ENCODE measurements around the gene CELA2A. TPM values are rescaled to one million over a fixed set of nuclear protein-coding genes. Genes with fewer than 3 reads are reported as not detected.
"Not testable (repeated sequence)": the region's sequence is repeated elsewhere in the genome, so short reads cannot be mapped to it uniquely, and the experiment has no call there.

CELA2A gene
- total RNA-seq, 1 donor from 2014 or later = not detected

DNA sequence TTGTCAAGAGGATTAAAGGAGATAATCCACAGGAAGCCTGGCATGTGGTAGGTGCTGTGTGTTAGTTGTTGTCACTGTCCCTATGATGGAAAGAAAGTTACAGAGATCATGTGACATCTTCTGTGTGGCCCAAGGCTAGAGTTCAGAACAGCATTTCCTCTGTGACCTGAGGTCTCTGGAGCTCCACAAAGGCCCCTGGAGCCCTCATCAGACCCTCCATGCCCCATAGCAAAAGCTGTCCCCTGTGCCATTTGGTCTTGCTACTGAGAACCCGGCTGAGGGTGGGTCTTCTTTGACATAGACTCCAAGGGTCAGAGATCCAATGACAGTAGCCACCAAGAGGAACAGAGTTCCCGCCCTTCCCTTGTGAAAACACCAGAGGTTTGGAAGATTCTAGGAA lies 27.4 kb downstream of the CELA2A start:
- Mint-ChIP-seq H3K4me3 (no peak overlapping the region), H3K27me3 (ENCODE audit: low read depth) (peaks cover 1% of the 10 kb centered on the region), H3K36me3 (peaks cover 24% of the 10 kb centered on the region), H3K27ac (no peak overlapping the region), H3K9me3 (peaks cover 4% of the 10 kb centered on the region), H3K4me1 (no peaks in the 10 kb centered on the region)
- no peak for DNase-seq (ENCODE audit: low spot score in 2 of 2, unreplicated experiment in 2 of 2)
- TF ChIP-seq, protein P1, sequence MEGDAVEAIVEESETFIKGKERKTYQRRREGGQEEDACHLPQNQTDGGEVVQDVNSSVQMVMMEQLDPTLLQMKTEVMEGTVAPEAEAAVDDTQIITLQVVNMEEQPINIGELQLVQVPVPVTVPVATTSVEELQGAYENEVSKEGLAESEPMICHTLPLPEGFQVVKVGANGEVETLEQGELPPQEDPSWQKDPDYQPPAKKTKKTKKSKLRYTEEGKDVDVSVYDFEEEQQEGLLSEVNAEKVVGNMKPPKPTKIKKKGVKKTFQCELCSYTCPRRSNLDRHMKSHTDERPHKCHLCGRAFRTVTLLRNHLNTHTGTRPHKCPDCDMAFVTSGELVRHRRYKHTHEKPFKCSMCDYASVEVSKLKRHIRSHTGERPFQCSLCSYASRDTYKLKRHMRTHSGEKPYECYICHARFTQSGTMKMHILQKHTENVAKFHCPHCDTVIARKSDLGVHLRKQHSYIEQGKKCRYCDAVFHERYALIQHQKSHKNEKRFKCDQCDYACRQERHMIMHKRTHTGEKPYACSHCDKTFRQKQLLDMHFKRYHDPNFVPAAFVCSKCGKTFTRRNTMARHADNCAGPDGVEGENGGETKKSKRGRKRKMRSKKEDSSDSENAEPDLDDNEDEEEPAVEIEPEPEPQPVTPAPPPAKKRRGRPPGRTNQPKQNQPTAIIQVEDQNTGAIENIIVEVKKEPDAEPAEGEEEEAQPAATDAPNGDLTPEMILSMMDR (IDR thresholded peaks at IDR 0.05; ENCODE audit: unreplicated experiment) = no peak

DNA sequence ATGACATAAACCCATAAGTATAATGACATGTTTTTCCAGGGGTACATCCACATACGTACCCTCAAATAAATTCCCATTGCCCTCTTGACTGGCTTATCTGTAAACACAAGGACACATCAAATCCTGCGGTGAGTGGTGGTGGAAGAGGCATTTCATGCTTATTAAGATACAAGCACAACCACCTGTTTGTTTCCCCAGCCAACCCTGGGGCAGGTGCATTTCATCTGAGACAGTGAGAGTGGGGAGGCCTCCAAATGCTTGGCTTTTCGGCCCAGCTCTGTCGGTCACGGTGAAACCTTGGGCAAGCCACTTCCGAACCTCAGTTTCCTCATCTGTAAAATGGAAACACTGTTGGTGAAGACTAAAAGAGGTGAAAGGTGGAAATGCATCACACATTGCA lies 27.9 kb downstream of the CELA2A start:
- H3K9me3 Mint-ChIP-seq; DNase-seq (ENCODE audit: low spot score in 2 of 2, unreplicated experiment in 2 of 2); H3K27me3 Mint-ChIP-seq (ENCODE audit: low read depth); H3K4me1 Mint-ChIP-seq; H3K27ac Mint-ChIP-seq; H3K4me3 Mint-ChIP-seq: not testable (repeated sequence)
- H3K36me3 Mint-ChIP-seq = peaks cover 29% of the 10 kb centered on the region

DNA sequence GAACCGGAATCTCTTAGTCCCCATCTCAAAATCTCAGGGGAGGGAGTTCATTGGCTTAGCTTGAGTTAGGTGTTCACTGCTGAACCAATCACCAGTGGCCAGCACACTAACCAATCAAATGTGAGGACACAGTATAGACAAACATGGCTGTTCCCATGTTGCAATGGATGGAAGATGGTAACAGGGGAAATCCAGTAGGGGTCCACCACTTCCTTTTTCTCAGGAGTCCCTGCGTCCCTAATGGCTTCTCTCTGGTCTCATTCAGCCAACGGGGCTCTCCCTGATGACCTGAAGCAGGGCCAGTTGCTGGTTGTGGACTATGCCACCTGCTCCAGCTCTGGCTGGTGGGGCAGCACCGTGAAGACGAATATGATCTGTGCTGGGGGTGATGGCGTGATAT lies 29.1 kb downstream of the CELA2A start:
- TF ChIP-seq, protein P1 (IDR thresholded peaks at IDR 0.05; ENCODE audit: unreplicated experiment) = no peak
- peaks cover 3% of the 10 kb centered on the region for H3K9me3 Mint-ChIP-seq
- no peaks in the 10 kb centered on the region for H3K4me1 Mint-ChIP-seq
- no peak for DNase-seq (ENCODE audit: low spot score in 2 of 2, unreplicated experiment in 2 of 2)
- H3K27ac Mint-ChIP-seq = no peak overlapping the region
- H3K4me3 Mint-ChIP-seq = no peak overlapping the region
- H3K36me3 Mint-ChIP-seq = peaks cover 36% of the 10 kb centered on the region
- H3K27me3 Mint-ChIP-seq (ENCODE audit: low read depth) = no peaks in the 10 kb centered on the region

DNA sequence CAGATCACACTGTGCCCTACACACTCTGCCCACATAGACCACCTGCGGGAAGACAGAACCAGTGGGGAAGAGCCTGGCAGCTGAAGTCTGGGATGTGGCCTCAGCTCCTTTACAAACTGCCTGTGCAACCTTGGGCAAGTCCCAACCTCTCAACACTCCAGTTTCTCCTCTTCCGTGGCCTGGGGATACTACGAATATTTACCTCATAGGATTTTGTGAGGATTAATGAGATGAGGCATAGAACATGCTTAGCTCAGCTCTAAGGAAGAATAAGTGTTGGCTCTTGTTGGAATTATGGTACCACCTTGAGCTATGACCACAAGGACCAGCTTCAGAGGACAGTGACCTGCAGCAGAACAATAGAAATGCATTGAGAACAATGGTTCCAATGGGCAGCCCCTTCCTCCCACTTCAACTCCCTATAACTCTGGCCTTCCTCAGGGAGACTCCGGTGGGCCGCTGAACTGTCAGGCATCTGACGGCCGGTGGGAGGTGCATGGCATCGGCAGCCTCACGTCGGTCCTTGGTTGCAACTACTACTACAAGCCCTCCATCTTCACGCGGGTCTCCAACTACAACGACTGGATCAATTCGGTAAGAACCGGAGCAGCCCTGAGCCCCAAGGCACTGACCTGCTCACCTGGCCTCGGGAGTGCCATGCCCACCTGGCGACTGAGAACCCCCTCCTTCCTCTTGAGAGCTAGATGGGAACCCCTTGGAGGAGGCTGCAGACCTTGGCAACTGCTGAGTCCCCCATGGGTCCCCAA lies 30.5 kb downstream of the CELA2A start:
- H3K4me3 Mint-ChIP-seq; H3K9me3 Mint-ChIP-seq; H3K4me1 Mint-ChIP-seq; H3K27ac Mint-ChIP-seq; H3K27me3 Mint-ChIP-seq (ENCODE audit: low read depth); DNase-seq (ENCODE audit: low spot score in 2 of 2, unreplicated experiment in 2 of 2): not testable (repeated sequence)
- H3K36me3 Mint-ChIP-seq = peaks cover 44% of the 10 kb centered on the region

DNA sequence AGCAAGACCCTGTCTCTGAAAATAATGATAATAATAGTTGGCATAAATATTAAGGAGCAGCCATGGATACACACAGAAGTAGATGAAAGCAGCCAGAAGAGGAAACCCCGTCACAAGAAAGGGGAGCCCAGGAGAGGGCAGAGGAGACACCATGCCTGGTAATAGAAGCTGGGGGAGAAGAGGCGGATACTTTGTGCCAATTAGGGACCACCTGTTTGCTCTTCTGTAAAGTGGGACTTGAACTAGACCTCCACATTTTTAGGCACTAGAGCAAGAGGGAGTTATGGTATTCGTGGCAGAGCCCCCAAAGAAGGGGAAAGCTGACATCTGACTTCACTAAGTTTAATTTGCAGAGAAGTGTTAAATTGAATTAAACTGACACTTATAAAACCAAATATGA lies 31.8 kb downstream of the CELA2A start:
- Mint-ChIP-seq H3K4me3 (no peak overlapping the region), H3K27me3 (ENCODE audit: low read depth) (no peaks in the 10 kb centered on the region), H3K9me3 (peaks cover 3% of the 10 kb centered on the region), H3K27ac (no peak overlapping the region), H3K36me3 (peaks cover 48% of the 10 kb centered on the region), H3K4me1 (no peaks in the 10 kb centered on the region)
- TF ChIP-seq, protein P1 (IDR thresholded peaks at IDR 0.05; ENCODE audit: unreplicated experiment) = no peak
- DNase-seq (ENCODE audit: low spot score in 2 of 2, unreplicated experiment in 2 of 2) = no peak

DNA sequence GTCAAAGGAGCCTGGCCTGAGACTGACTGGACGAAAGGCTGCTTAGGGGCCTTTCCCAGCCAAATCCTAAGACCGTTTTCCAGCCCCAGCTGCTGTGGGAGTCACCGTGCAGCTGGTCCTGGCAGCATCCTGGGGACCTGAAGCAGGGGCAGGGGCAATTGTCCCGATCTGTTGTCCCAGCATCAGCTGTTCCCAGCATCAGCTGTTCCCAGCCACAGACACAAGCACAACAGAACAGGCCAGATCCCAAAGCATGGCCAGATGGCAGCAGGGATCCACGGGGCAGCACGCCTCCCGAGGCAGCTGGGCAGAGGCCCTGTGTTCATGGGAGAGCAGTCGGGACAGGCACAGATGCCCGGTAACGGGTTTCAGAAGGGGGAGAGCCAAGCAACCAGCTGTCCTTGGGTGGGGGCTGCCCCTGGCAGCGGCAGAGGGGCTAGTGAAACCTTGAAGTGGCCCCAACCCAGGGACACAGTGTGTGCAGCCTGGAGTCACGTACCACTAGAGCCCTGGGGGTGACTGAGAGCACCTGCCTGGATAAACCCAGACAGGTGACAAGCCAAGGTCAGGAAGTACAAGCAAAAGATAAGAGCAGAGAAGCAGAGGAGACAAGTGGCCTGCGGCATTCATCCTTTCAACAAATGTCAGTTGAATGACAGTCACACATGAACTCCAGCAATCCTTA lies 32.7 kb downstream of the CELA2A start:
- Mint-ChIP-seq H3K36me3 (peaks cover 45% of the 10 kb centered on the region), H3K4me1 (no peaks in the 10 kb centered on the region), H3K9me3 (peaks cover 3% of the 10 kb centered on the region), H3K27ac (no peak overlapping the region), H3K27me3 (ENCODE audit: low read depth) (no peaks in the 10 kb centered on the region), H3K4me3 (no peak overlapping the region)
- TF ChIP-seq, protein P1 (IDR thresholded peaks at IDR 0.05; ENCODE audit: unreplicated experiment) = no peak
- no peak for DNase-seq (ENCODE audit: low spot score in 2 of 2, unreplicated experiment in 2 of 2)

DNA sequence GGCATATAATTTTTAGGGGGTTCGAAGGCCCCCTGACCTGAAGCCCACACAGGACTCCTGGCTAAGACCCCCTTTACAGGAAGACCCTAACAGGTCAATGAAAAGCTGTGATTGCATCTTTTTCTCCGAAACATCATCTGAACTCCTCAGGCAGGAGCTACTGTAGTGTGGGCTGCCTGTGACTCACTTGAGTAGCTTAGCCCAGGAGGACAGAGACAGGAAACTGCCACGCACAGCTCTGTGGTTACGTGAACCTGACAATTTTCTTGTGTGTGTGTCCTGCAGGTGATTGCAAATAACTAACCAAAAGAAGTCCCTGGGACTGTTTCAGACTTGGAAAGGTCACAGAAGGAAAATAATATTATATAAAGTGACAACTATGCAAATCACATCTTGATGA lies 34.5 kb downstream of the CELA2A start:
- H3K4me1 Mint-ChIP-seq; H3K27ac Mint-ChIP-seq; H3K4me3 Mint-ChIP-seq; H3K27me3 Mint-ChIP-seq (ENCODE audit: low read depth); H3K9me3 Mint-ChIP-seq; DNase-seq (ENCODE audit: low spot score in 2 of 2, unreplicated experiment in 2 of 2): not testable (repeated sequence)
- peaks cover 45% of the 10 kb centered on the region for H3K36me3 Mint-ChIP-seq

Data from mesothelial cell of epicardium (in vitro differentiated cells).